MCF 10A (cell line): Measurements from ENCODE around the gene MRPL52. TPM values are rescaled to one million over a fixed set of nuclear protein-coding genes. Genes with fewer than 3 reads are reported as not detected.

Experiments used
- BruUV-seq: library from RNA; stranded (reverse); fragments of 400-500 nt; replicated peaks from 2 replicates; lab custom pipeline; 2021; lab: Mats Ljungman, UMichigan
- CTCF ChIA-PET: fragments of 300-600 bp; sonication (Branson Sonifier 250); formaldehyde crosslinking; extraction: SDS; loops from one replicate; lab custom pipeline; 2021; ENCODE audit warnings: antibody characterized with exemption, inconsistent platforms; lab: Yijun Ruan, JAX
- POLR2A ChIA-PET: fragments of 300-600, 350-650 bp; sonication (Branson Sonifier 250); formaldehyde crosslinking; extraction: SDS; loops from one replicate; lab custom pipeline; 2020; ENCODE audit warnings: antibody characterized with exemption, inconsistent platforms; lab: Yijun Ruan, JAX
- DNase-seq: peaks from one replicate; pipeline ENCODE4 v3.0.0-alpha.2; 2018; ENCODE audit not compliant: unreplicated experiment
- H3K27ac Mint-ChIP-seq: one replicate; pipeline ENCODE4 v1.8.0; 2022; ENCODE audit warnings: mild to moderate bottlenecking, low read depth, mixed read lengths; ENCODE audit not compliant: unreplicated experiment
- H3K27me3 Mint-ChIP-seq: one replicate; pipeline ENCODE4 v1.8.0; 2022; ENCODE audit warnings: mixed read lengths; ENCODE audit not compliant: insufficient read depth, unreplicated experiment
- H3K36me3 Mint-ChIP-seq: one replicate; pipeline ENCODE4 v1.8.0; 2022; ENCODE audit warnings: mild to moderate bottlenecking, moderate library complexity, mixed read lengths; ENCODE audit not compliant: insufficient read depth, unreplicated experiment
- H3K4me1 Mint-ChIP-seq: one replicate; pipeline ENCODE4 v1.8.0; 2022; ENCODE audit warnings: mixed read lengths; ENCODE audit not compliant: insufficient read depth, unreplicated experiment
- H3K4me3 Mint-ChIP-seq: one replicate; pipeline ENCODE4 v1.8.0; 2022; ENCODE audit warnings: mild to moderate bottlenecking, moderate library complexity, mixed read lengths; ENCODE audit not compliant: unreplicated experiment
- H3K9me3 Mint-ChIP-seq: one replicate; pipeline ENCODE4 v1.8.0; 2022; ENCODE audit warnings: mixed read lengths; ENCODE audit not compliant: unreplicated experiment
- CTCF ChIP-seq: fragments of 200-600 bp; IDR thresholded peaks from one replicate; pipeline ENCODE4 v1.8.0; 2022; ENCODE audit warnings: antibody characterized with exemption, mild to moderate bottlenecking; ENCODE audit not compliant: unreplicated experiment
- intact Hi-C: fragments of 100-400 bp; cut with micrococcal nuclease; formaldehyde crosslinking; loops from 2 replicates; pipeline ENCODE4 v1.14.1; 2022
- total RNA-seq: library from RNA; stranded (reverse); gene quantifications from 2 replicates; pipeline ENCODE4 v1.2.3, GENCODE V29; 2022

The MRPL52 gene
- total RNA-seq, 1 experiment from 2014 or later = 172 TPM

DNA sequence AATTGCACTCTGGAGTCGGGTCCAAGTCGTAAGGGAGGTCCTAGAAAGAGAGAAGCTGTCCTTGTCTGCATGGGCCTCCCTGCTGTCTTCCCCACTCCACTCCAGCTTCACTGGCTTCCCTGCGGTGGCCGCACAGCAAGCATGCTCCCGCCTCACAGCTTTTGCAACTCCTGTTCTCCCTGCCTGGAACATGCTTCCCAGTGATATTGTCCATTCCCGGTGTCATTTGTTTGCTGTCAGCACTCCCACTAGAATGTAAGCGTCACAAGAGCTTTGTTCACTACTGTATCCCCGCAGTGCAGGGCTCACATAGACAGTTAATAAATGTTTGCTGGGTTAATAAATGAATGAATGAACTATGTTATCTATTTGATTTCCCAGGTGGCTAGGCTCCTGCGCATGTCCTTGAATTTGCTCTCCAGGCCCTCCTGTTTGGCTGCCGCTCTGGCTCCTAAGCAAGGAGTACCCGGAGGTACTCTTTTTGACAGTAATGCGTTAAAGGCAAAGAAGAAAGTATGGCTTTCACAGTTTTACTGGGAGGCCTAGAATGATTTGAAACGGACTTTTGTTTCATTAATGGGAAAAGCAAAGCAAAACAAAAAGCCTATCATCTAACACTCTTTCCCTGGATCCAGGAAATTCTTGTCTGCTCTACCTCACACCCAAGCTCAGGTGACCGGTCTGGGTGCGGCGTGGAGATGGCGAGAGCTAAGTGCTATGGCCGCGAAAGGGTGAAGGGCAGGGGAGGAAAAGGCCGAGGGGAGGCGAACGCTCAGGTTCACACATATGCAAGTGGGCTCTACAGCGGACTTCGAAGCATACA, 8.3 kb upstream of the MRPL52 start:
- no peak for TF ChIP-seq CTCF
- DNase-seq = no peak
- CTCF ChIA-PET = interaction anchor here (0.5 to 8.2 kb wide), 13 partner anchors 13 to 1283 kb away, joined by 3 to 186 read pairs (median 4); partner anchors contain the start of genes MMP14 and MRPL52
- intact Hi-C loops = loop anchor here (1.0 to 10.0 kb wide), 6 partner anchors 44 to 236 kb away; partner anchors contain the start of genes AJUBA and CDH24
- Mint-ChIP-seq H3K4me3 (no peak overlapping the region), H3K27me3 (no peaks in the 10 kb centered on the region), H3K9me3 (no peaks in the 10 kb centered on the region), H3K36me3 (no peaks in the 10 kb centered on the region), H3K4me1 (peaks cover 19% of the 10 kb centered on the region), H3K27ac (no peak overlapping the region)
- BruUV-seq = no TSS peak
- POLR2A ChIA-PET = interaction anchor here (0.6 to 4.9 kb wide), 6 partner anchors 9 to 380 kb away, joined by 3 to 69 read pairs (median 4); partner anchors contain the start of gene OXA1L

DNA sequence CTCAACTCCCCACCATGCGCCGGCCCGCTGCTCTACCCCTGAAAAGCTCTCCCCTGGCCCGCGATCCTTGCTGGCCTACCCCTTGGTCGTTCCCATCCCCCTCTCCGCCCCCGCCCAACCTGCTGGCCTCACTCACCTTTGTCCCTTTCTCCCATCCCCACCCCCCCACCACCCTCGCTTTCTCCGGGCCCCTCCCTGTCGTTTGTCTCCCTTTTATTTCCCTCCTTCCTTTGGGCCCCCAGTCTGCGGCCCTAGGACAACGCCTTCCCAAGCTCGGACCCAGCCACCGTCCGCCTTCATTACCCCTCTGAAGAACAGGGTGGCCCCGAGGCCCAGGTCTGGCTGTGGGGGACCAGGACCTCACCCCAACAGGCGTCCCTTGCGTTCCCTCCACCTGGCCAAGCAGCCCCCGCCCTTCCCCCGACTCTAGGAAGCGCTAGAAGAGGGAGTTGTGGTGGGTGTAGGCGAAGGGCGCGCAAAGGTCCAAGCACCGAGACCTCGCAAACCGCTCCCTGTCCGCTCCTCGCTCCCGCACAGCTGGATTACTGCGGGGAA, 7.6 kb upstream of the MRPL52 start:
- POLR2A ChIA-PET = interaction anchor here (0.6 to 4.9 kb wide), 5 partner anchors 17 to 381 kb away, joined by 3 to 69 read pairs (median 4); no protein-coding TSS in a partner anchor
- H3K4me3 Mint-ChIP-seq = no peak overlapping the region

DNA sequence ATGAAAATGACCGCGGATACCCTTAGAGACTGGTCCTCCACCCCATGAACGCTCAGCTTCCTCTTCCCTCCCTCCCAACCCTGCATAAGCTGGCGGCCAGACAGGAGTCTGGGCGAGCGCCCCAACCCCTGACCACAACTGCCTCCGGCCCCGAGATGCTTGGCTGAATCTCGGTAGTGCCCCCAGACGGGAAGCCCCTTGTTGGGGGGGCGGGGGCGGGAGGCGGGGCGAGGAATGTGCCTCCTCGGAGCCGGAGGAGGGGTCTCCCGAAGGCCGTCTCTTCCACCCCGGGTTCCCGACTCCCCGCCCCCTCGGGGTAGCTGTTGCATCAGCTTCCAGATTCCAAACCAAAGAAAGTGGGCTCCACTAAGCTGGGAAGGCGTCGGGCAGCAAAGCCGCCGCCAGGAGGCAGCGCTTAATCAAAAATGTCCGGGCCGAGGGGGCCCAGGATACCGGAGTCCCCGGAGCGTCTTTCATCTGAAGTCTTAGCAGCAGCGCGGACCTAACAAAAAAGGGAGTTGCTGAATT, 7.1 kb upstream of the MRPL52 start:
- no peaks in the 10 kb centered on the region for H3K9me3 Mint-ChIP-seq
- intact Hi-C loops = loop anchor here (1.0 to 10.0 kb wide), 7 partner anchors 31 to 235 kb away; partner anchors contain the start of genes AJUBA and CDH24
- DNase-seq = peak; percentile 85
- CTCF ChIA-PET = interaction anchor here (0.5 to 8.2 kb wide), 33 partner anchors 10 to 500 kb away, joined by 3 to 186 read pairs (median 5); partner anchors contain the start of genes HAUS4, MMP14 and MRPL52
- BruUV-seq = no TSS peak
- H3K4me1 Mint-ChIP-seq = peaks cover 18% of the 10 kb centered on the region
- H3K4me3 Mint-ChIP-seq = peak overlapping the region; percentile 29
- no peaks in the 10 kb centered on the region for H3K27me3 Mint-ChIP-seq
- POLR2A ChIA-PET = interaction anchor here (0.8 to 4.9 kb wide), 6 partner anchors 12 to 174 kb away, joined by 4 to 69 read pairs (median 12); partner anchors contain the start of gene OXA1L
- TF ChIP-seq CTCF = peak; percentile 86
- no peak overlapping the region for H3K27ac Mint-ChIP-seq
- no peaks in the 10 kb centered on the region for H3K36me3 Mint-ChIP-seq

More for the DNA sequence above, 7.6 kb upstream of the MRPL52 start:
- intact Hi-C loops = loop anchor here (1.0 to 10.0 kb wide), 6 partner anchors 45 to 235 kb away; partner anchors contain the start of genes AJUBA and CDH24
- Mint-ChIP-seq H3K27me3 (no peaks in the 10 kb centered on the region), H3K36me3 (no peaks in the 10 kb centered on the region), H3K27ac (no peak overlapping the region), H3K9me3 (no peaks in the 10 kb centered on the region), H3K4me1 (peaks cover 19% of the 10 kb centered on the region)
- TF ChIP-seq CTCF = no peak
- DNase-seq = no peak
- CTCF ChIA-PET = interaction anchor here (0.5 to 8.2 kb wide), 28 partner anchors 12 to 499 kb away, joined by 3 to 186 read pairs (median 6); partner anchors contain the start of genes MMP14 and MRPL52
- no TSS peak for BruUV-seq
